Measurements from ENCODE around the gene CTR9. TPM values are rescaled to one million over a fixed set of nuclear protein-coding genes. Genes with fewer than 3 reads are reported as not detected.

CTR9 gene
- 41.5 and 43.5 TPM in 2 replicates for total RNA-seq

GRCh38 chr11:10750838-10751580 lies at the start of gene CTR9:
Gene CTR9 (plus strand): TSS chr11:10751246. CDS start chr11:10751413, 167 bp downstream.
- peak; percentile 91 for DNase-seq (ENCODE audit: low spot score)
- intact Hi-C loops (cut with micrococcal nuclease) = loop anchor here (1.0 kb wide), 2 partner anchors 58 to 107 kb away; partner anchors contain the start of gene ZBED5
- H3K27ac Mint-ChIP-seq = peak within 1 kb of the TSS; percentile 86
- no peaks in the 10 kb centered on the region for H3K9me3 Mint-ChIP-seq
- peaks cover 32% of the 10 kb centered on the region for H3K4me1 Mint-ChIP-seq (ENCODE audit: low read depth)
- H3K27me3 Mint-ChIP-seq (ENCODE audit: low read depth) = no peaks in the 10 kb centered on the region
- peaks cover 28% of the 10 kb centered on the region for H3K36me3 Mint-ChIP-seq (ENCODE audit: low read depth)
- peak within 1 kb of the TSS; percentile 92 for H3K4me3 Mint-ChIP-seq (ENCODE audit: low read depth)

GRCh38 chr11:10701982-10702381 lies 49.1 kb upstream of the CTR9 start:
- H3K27me3 Mint-ChIP-seq (ENCODE audit: low read depth) = peaks cover 6% of the 10 kb centered on the region
- no peaks in the 10 kb centered on the region for H3K36me3 Mint-ChIP-seq (ENCODE audit: low read depth)
- H3K4me1 Mint-ChIP-seq (ENCODE audit: low read depth) = no peaks in the 10 kb centered on the region
- H3K27ac Mint-ChIP-seq = no peak overlapping the region
- no peak for DNase-seq (ENCODE audit: low spot score)
- H3K9me3 Mint-ChIP-seq = no peaks in the 10 kb centered on the region
- no peak overlapping the region for H3K4me3 Mint-ChIP-seq (ENCODE audit: low read depth)
- intact Hi-C loops (cut with micrococcal nuclease) = no loop called here

- intact Hi-C loops (cut with micrococcal nuclease) = no loop called here
- H3K9me3 Mint-ChIP-seq = no peaks in the 10 kb centered on the region
- no peaks in the 10 kb centered on the region for H3K36me3 Mint-ChIP-seq (ENCODE audit: low read depth)
- no peak overlapping the region for H3K4me3 Mint-ChIP-seq (ENCODE audit: low read depth)
- H3K27me3 Mint-ChIP-seq (ENCODE audit: low read depth) = peaks cover 4% of the 10 kb centered on the region
- H3K27ac Mint-ChIP-seq = no peak overlapping the region
- no peak for DNase-seq (ENCODE audit: low spot score)
- no peaks in the 10 kb centered on the region for H3K4me1 Mint-ChIP-seq (ENCODE audit: low read depth)
Measured at GRCh38 chr11:10708131-10708530, 42.9 kb upstream of the CTR9 start.

GRCh38 chr11:10709299-10710086 lies 41.6 kb upstream of the CTR9 start:
- intact Hi-C loops (cut with micrococcal nuclease) = no loop called here

GRCh38 chr11:10715571-10715970 lies 35.5 kb upstream of the CTR9 start:
- H3K27me3 Mint-ChIP-seq (ENCODE audit: low read depth) = peaks cover 16% of the 10 kb centered on the region
- DNase-seq (ENCODE audit: low spot score) = no peak
- no peak overlapping the region for H3K4me3 Mint-ChIP-seq (ENCODE audit: low read depth)
- H3K9me3 Mint-ChIP-seq = no peaks in the 10 kb centered on the region
- H3K4me1 Mint-ChIP-seq (ENCODE audit: low read depth) = no peaks in the 10 kb centered on the region
- no peak overlapping the region for H3K27ac Mint-ChIP-seq
- intact Hi-C loops (cut with micrococcal nuclease) = no loop called here
- no peaks in the 10 kb centered on the region for H3K36me3 Mint-ChIP-seq (ENCODE audit: low read depth)

More at GRCh38 chr11:10709299-10710086, 41.6 kb upstream of the CTR9 start:
- Mint-ChIP-seq H3K36me3 (ENCODE audit: low read depth) (no peaks in the 10 kb centered on the region), H3K4me1 (ENCODE audit: low read depth) (no peaks in the 10 kb centered on the region), H3K27ac (no peak overlapping the region), H3K9me3 (no peaks in the 10 kb centered on the region), H3K27me3 (ENCODE audit: low read depth) (peaks cover 1% of the 10 kb centered on the region), H3K4me3 (ENCODE audit: low read depth) (no peak overlapping the region)
- no peak for DNase-seq (ENCODE audit: low spot score)

GRCh38 chr11:10716122-10716521 lies 34.9 kb upstream of the CTR9 start:
- H3K27ac Mint-ChIP-seq = no peak overlapping the region
- peaks cover 16% of the 10 kb centered on the region for H3K27me3 Mint-ChIP-seq (ENCODE audit: low read depth)
- no peaks in the 10 kb centered on the region for H3K9me3 Mint-ChIP-seq
- DNase-seq (ENCODE audit: low spot score) = no peak
- H3K36me3 Mint-ChIP-seq (ENCODE audit: low read depth) = no peaks in the 10 kb centered on the region
- H3K4me3 Mint-ChIP-seq (ENCODE audit: low read depth) = no peak overlapping the region
- H3K4me1 Mint-ChIP-seq (ENCODE audit: low read depth) = no peaks in the 10 kb centered on the region
- intact Hi-C loops (cut with micrococcal nuclease) = no loop called here

- Mint-ChIP-seq H3K27ac (no peak overlapping the region), H3K36me3 (ENCODE audit: low read depth) (no peaks in the 10 kb centered on the region), H3K4me3 (ENCODE audit: low read depth) (no peak overlapping the region), H3K27me3 (ENCODE audit: low read depth) (peaks cover 17% of the 10 kb centered on the region), H3K4me1 (ENCODE audit: low read depth) (no peaks in the 10 kb centered on the region), H3K9me3 (no peaks in the 10 kb centered on the region)
- no peak for DNase-seq (ENCODE audit: low spot score)
- intact Hi-C loops (cut with micrococcal nuclease) = no loop called here
Measured at GRCh38 chr11:10716543-10717259, 34.3 kb upstream of the CTR9 start.

- no peak for DNase-seq (ENCODE audit: low spot score)
- no peak overlapping the region for H3K27ac Mint-ChIP-seq
- H3K4me3 Mint-ChIP-seq (ENCODE audit: low read depth) = no peak overlapping the region
- no peaks in the 10 kb centered on the region for H3K36me3 Mint-ChIP-seq (ENCODE audit: low read depth)
- no peaks in the 10 kb centered on the region for H3K4me1 Mint-ChIP-seq (ENCODE audit: low read depth)
- intact Hi-C loops (cut with micrococcal nuclease) = no loop called here
- no peaks in the 10 kb centered on the region for H3K9me3 Mint-ChIP-seq
- peaks cover 28% of the 10 kb centered on the region for H3K27me3 Mint-ChIP-seq (ENCODE audit: low read depth)
Measured at GRCh38 chr11:10719616-10720015, 31.4 kb upstream of the CTR9 start.

GRCh38 chr11:10720881-10721376 lies 30.1 kb upstream of the CTR9 start:
- no peaks in the 10 kb centered on the region for H3K36me3 Mint-ChIP-seq (ENCODE audit: low read depth)
- peaks cover 11% of the 10 kb centered on the region for H3K4me1 Mint-ChIP-seq (ENCODE audit: low read depth)
- no peak overlapping the region for H3K4me3 Mint-ChIP-seq (ENCODE audit: low read depth)
- peaks cover 31% of the 10 kb centered on the region for H3K27me3 Mint-ChIP-seq (ENCODE audit: low read depth)
- no peak overlapping the region for H3K27ac Mint-ChIP-seq
- DNase-seq (ENCODE audit: low spot score) = no peak
- peaks cover 2% of the 10 kb centered on the region for H3K9me3 Mint-ChIP-seq
- intact Hi-C loops (cut with micrococcal nuclease) = no loop called here

- no peak for DNase-seq (ENCODE audit: low spot score)
- intact Hi-C loops (cut with micrococcal nuclease) = no loop called here
- H3K4me3 Mint-ChIP-seq (ENCODE audit: low read depth) = no peak overlapping the region
- H3K9me3 Mint-ChIP-seq = peaks cover 5% of the 10 kb centered on the region
- peaks cover 18% of the 10 kb centered on the region for H3K4me1 Mint-ChIP-seq (ENCODE audit: low read depth)
- peaks cover 27% of the 10 kb centered on the region for H3K27me3 Mint-ChIP-seq (ENCODE audit: low read depth)
- no peak overlapping the region for H3K27ac Mint-ChIP-seq
- no peaks in the 10 kb centered on the region for H3K36me3 Mint-ChIP-seq (ENCODE audit: low read depth)
Measured at GRCh38 chr11:10722307-10722706, 28.7 kb upstream of the CTR9 start.

GRCh38 chr11:10725114-10725906 lies 25.7 kb upstream of the CTR9 start:
- intact Hi-C loops (cut with micrococcal nuclease) = no loop called here
- H3K27me3 Mint-ChIP-seq (ENCODE audit: low read depth) = peaks cover 27% of the 10 kb centered on the region

GRCh38 chr11:10725907-10726253 lies 25.2 kb upstream of the CTR9 start:
- DNase-seq (ENCODE audit: low spot score) = no peak
- H3K4me1 Mint-ChIP-seq (ENCODE audit: low read depth) = peaks cover 21% of the 10 kb centered on the region
- no peaks in the 10 kb centered on the region for H3K36me3 Mint-ChIP-seq (ENCODE audit: low read depth)
- H3K9me3 Mint-ChIP-seq = peaks cover 5% of the 10 kb centered on the region
- H3K4me3 Mint-ChIP-seq (ENCODE audit: low read depth) = no peak overlapping the region
- intact Hi-C loops (cut with micrococcal nuclease) = loop anchor here (1.0 to 2.0 kb wide), 2 partner anchors 17 to 69 kb away; no protein-coding TSS in a partner anchor
- H3K27me3 Mint-ChIP-seq (ENCODE audit: low read depth) = peaks cover 28% of the 10 kb centered on the region
- peak overlapping the region; percentile 58 for H3K27ac Mint-ChIP-seq

More at GRCh38 chr11:10725114-10725906, 25.7 kb upstream of the CTR9 start:
- peaks cover 5% of the 10 kb centered on the region for H3K9me3 Mint-ChIP-seq
- peaks cover 21% of the 10 kb centered on the region for H3K4me1 Mint-ChIP-seq (ENCODE audit: low read depth)
- H3K36me3 Mint-ChIP-seq (ENCODE audit: low read depth) = no peaks in the 10 kb centered on the region
- no peak overlapping the region for H3K4me3 Mint-ChIP-seq (ENCODE audit: low read depth)
- DNase-seq (ENCODE audit: low spot score) = no peak
- H3K27ac Mint-ChIP-seq = peak overlapping the region; percentile 58
